ENCODE measurements around the gene STRN4.

- TF ChIP-seq ZNF8 (CRISPR knock-in tag; IDR thresholded peaks at IDR 0.05) = no peak
- TF ChIP-seq RARB (CRISPR knock-in tag; IDR thresholded peaks at IDR 0.05) = no peak
- no peak for TF ChIP-seq PPARA (CRISPR knock-in tag; IDR thresholded peaks at IDR 0.05; ENCODE audit: borderline replicate concordance)
- no peak for TF ChIP-seq TCF4 (CRISPR knock-in tag; IDR thresholded peaks at IDR 0.05; ENCODE audit: borderline replicate concordance)
- no peak for TF ChIP-seq ISL1 (CRISPR knock-in tag; IDR thresholded peaks at IDR 0.05)
- no peak for TF ChIP-seq CREB5 (CRISPR knock-in tag; IDR thresholded peaks at IDR 0.05; ENCODE audit: low read depth)
- TF ChIP-seq TSHZ2 (CRISPR knock-in tag; IDR thresholded peaks at IDR 0.05) = no peak
- TF ChIP-seq ZFP30 (CRISPR knock-in tag; IDR thresholded peaks at IDR 0.05) = no peak
- TF ChIP-seq ESRRG (CRISPR knock-in tag; IDR thresholded peaks at IDR 0.05) = no peak
- TF ChIP-seq ZNF70 (CRISPR knock-in tag; IDR thresholded peaks at IDR 0.05) = no peak
- no peak for TF ChIP-seq ZC3H10 (CRISPR knock-in tag; IDR thresholded peaks at IDR 0.05)
These were observed 39.7 kb upstream of the STRN4 start for GRCh38 chr19:46785980-46786235.

All from SK-N-SH treated with all-trans-retinoic acid at 6 μM for 48 hours (cell line).